ENCODE measurements around the gene ITGAD. TPM values are rescaled to one million over a fixed set of nuclear protein-coding genes. Genes with fewer than 3 reads are reported as not detected.

ITGAD gene
- total and polyA plus RNA-seq, 2 experiments from 2014 or later, result not detected

DNA sequence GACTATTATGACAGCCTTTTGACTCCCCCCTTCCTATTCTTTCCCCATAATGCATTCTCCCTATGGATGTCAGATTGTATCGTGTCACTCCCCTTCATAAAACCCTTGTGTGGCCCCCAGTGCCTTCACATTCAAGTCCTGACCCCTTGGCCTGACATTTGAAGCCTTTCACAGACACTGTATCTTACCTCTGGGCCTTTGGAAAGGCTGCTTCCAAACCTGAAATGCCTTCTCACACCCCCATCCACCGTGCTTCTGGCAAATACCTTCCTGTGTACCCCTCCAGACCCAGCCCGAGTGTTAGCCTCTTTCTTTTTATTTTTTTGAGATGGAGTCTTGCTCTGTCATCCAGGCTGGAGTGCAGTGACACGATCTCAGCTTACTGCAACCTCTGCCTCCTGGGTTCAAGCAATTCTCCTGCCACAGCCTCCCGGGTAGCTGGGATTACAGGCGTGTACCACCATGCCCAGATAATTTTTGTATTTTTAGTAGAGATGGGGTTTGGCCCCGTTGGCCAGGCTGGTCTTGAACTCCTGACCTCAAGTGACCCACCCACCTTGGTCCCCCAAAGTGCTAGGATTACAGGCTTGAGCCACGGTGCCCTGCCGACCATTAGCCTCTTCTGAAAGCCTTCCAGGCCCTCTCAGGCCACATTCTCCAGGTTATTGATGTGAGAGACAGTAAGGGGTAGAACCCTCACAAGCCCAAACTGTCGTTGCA is 68.2 kb downstream of the ITGAD start:
- no peak for ATAC-seq
- TF ChIP-seq, protein P1, sequence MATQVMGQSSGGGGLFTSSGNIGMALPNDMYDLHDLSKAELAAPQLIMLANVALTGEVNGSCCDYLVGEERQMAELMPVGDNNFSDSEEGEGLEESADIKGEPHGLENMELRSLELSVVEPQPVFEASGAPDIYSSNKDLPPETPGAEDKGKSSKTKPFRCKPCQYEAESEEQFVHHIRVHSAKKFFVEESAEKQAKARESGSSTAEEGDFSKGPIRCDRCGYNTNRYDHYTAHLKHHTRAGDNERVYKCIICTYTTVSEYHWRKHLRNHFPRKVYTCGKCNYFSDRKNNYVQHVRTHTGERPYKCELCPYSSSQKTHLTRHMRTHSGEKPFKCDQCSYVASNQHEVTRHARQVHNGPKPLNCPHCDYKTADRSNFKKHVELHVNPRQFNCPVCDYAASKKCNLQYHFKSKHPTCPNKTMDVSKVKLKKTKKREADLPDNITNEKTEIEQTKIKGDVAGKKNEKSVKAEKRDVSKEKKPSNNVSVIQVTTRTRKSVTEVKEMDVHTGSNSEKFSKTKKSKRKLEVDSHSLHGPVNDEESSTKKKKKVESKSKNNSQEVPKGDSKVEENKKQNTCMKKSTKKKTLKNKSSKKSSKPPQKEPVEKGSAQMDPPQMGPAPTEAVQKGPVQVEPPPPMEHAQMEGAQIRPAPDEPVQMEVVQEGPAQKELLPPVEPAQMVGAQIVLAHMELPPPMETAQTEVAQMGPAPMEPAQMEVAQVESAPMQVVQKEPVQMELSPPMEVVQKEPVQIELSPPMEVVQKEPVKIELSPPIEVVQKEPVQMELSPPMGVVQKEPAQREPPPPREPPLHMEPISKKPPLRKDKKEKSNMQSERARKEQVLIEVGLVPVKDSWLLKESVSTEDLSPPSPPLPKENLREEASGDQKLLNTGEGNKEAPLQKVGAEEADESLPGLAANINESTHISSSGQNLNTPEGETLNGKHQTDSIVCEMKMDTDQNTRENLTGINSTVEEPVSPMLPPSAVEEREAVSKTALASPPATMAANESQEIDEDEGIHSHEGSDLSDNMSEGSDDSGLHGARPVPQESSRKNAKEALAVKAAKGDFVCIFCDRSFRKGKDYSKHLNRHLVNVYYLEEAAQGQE (IDR thresholded peaks at IDR 0.05; ENCODE audit: unreplicated experiment), result no peak
- no peak for TF ChIP-seq JUNB (IDR thresholded peaks at IDR 0.05; ENCODE audit: unreplicated experiment)
- TF ChIP-seq NANOG (IDR thresholded peaks at IDR 0.05; ENCODE audit: borderline replicate concordance), result no peak
- TF ChIP-seq ZNF114 (CRISPR knock-in tag; IDR thresholded peaks at IDR 0.05), result no peak
- no peak for TF ChIP-seq ZNF331 (CRISPR knock-in tag; IDR thresholded peaks at IDR 0.05; ENCODE audit: low read depth)
- TF ChIP-seq EZH2 (IDR thresholded peaks at IDR 0.05; ENCODE audit: low read depth, unreplicated experiment), result no peak
- TF ChIP-seq, protein P2, sequence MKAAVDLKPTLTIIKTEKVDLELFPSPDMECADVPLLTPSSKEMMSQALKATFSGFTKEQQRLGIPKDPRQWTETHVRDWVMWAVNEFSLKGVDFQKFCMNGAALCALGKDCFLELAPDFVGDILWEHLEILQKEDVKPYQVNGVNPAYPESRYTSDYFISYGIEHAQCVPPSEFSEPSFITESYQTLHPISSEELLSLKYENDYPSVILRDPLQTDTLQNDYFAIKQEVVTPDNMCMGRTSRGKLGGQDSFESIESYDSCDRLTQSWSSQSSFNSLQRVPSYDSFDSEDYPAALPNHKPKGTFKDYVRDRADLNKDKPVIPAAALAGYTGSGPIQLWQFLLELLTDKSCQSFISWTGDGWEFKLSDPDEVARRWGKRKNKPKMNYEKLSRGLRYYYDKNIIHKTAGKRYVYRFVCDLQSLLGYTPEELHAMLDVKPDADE (IDR thresholded peaks at IDR 0.05), result no peak
- TF ChIP-seq CREB1 (CRISPR knock-in tag; IDR thresholded peaks at IDR 0.05; ENCODE audit: low read depth), result no peak
- TF ChIP-seq, protein P3, sequence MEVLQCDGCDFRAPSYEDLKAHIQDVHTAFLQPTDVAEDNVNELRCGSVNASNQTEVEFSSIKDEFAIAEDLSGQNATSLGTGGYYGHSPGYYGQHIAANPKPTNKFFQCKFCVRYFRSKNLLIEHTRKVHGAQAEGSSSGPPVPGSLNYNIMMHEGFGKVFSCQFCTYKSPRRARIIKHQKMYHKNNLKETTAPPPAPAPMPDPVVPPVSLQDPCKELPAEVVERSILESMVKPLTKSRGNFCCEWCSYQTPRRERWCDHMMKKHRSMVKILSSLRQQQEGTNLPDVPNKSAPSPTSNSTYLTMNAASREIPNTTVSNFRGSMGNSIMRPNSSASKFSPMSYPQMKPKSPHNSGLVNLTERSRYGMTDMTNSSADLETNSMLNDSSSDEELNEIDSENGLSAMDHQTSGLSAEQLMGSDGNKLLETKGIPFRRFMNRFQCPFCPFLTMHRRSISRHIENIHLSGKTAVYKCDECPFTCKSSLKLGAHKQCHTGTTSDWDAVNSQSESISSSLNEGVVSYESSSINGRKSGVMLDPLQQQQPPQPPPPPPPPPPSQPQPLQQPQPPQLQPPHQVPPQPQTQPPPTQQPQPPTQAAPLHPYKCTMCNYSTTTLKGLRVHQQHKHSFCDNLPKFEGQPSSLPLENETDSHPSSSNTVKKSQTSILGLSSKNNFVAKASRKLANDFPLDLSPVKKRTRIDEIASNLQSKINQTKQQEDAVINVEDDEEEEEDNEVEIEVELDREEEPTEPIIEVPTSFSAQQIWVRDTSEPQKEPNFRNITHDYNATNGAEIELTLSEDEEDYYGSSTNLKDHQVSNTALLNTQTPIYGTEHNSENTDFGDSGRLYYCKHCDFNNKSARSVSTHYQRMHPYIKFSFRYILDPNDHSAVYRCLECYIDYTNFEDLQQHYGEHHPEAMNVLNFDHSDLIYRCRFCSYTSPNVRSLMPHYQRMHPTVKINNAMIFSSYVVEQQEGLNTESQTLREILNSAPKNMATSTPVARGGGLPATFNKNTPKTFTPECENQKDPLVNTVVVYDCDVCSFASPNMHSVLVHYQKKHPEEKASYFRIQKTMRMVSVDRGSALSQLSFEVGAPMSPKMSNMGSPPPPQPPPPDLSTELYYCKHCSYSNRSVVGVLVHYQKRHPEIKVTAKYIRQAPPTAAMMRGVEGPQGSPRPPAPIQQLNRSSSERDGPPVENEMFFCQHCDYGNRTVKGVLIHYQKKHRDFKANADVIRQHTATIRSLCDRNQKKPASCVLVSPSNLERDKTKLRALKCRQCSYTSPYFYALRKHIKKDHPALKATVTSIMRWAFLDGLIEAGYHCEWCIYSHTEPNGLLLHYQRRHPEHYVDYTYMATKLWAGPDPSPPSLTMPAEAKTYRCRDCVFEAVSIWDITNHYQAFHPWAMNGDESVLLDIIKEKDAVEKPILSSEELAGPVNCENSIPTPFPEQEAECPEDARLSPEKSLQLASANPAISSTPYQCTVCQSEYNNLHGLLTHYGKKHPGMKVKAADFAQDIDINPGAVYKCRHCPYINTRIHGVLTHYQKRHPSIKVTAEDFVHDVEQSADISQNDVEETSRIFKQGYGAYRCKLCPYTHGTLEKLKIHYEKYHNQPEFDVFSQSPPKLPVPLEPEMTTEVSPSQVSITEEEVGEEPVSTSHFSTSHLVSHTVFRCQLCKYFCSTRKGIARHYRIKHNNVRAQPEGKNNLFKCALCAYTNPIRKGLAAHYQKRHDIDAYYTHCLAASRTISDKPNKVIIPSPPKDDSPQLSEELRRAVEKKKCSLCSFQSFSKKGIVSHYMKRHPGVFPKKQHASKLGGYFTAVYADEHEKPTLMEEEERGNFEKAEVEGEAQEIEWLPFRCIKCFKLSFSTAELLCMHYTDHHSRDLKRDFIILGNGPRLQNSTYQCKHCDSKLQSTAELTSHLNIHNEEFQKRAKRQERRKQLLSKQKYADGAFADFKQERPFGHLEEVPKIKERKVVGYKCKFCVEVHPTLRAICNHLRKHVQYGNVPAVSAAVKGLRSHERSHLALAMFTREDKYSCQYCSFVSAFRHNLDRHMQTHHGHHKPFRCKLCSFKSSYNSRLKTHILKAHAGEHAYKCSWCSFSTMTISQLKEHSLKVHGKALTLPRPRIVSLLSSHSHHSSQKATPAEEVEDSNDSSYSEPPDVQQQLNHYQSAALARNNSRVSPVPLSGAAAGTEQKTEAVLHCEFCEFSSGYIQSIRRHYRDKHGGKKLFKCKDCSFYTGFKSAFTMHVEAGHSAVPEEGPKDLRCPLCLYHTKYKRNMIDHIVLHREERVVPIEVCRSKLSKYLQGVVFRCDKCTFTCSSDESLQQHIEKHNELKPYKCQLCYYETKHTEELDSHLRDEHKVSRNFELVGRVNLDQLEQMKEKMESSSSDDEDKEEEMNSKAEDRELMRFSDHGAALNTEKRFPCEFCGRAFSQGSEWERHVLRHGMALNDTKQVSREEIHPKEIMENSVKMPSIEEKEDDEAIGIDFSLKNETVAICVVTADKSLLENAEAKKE (CRISPR knock-in tag; IDR thresholded peaks at IDR 0.05), result no peak
- TF ChIP-seq, protein P4, sequence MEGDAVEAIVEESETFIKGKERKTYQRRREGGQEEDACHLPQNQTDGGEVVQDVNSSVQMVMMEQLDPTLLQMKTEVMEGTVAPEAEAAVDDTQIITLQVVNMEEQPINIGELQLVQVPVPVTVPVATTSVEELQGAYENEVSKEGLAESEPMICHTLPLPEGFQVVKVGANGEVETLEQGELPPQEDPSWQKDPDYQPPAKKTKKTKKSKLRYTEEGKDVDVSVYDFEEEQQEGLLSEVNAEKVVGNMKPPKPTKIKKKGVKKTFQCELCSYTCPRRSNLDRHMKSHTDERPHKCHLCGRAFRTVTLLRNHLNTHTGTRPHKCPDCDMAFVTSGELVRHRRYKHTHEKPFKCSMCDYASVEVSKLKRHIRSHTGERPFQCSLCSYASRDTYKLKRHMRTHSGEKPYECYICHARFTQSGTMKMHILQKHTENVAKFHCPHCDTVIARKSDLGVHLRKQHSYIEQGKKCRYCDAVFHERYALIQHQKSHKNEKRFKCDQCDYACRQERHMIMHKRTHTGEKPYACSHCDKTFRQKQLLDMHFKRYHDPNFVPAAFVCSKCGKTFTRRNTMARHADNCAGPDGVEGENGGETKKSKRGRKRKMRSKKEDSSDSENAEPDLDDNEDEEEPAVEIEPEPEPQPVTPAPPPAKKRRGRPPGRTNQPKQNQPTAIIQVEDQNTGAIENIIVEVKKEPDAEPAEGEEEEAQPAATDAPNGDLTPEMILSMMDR (conservative IDR thresholded peaks at IDR 0.05; ENCODE audit: low read depth in 2 of 2), result no peak
- TF ChIP-seq STAT1 (IDR thresholded peaks at IDR 0.05; ENCODE audit: unreplicated experiment), result no peak
- no peak for TF ChIP-seq POLR2AphosphoS5 (IDR thresholded peaks at IDR 0.05; ENCODE audit: low read depth)
- Histone ChIP-seq H3K27me3 (ENCODE audit: insufficient read depth) (no peaks in the 10 kb centered on the region), H2AFZ (no peak overlapping the region), H3F3A (replicated peaks; ENCODE audit: low read depth) (peaks cover 4% of the 10 kb centered on the region; the same call in 1 of the 2 replicates), H3K4me2 (no peak overlapping the region), H3K4me3 (no peak overlapping the region), H3K79me2 (replicated peaks; ENCODE audit: insufficient read depth) (peaks cover 16% of the 10 kb centered on the region), H4K20me1 (replicated peaks; ENCODE audit: insufficient read depth) (peaks cover 14% of the 10 kb centered on the region), H3K9me2 (ENCODE audit: insufficient read depth) (no peaks in the 10 kb centered on the region), H3K36me3 (ENCODE audit: insufficient read depth) (no peaks in the 10 kb centered on the region; the same call in 1 of the 2 replicates), H3K27ac (ENCODE audit: low read depth) (no peak overlapping the region), H3K4me1 (ENCODE audit: insufficient read depth) (peaks cover 9% of the 10 kb centered on the region; the same call in 1 of the 2 replicates)
- no peak for DNase-seq (ENCODE audit: low spot score)
- peaks cover 8% of the 10 kb centered on the region for H3K4me1 Mint-ChIP-seq
- H3K27ac Mint-ChIP-seq, result no peak overlapping the region
- H3K4me3 Mint-ChIP-seq, result no peak overlapping the region
- H3K9me3 Mint-ChIP-seq, result peaks cover 4% of the 10 kb centered on the region; the same call in 2 of the 3 replicates
- H3K36me3 Mint-ChIP-seq (ENCODE audit: low read depth), result peaks cover 34% of the 10 kb centered on the region
- no peaks in the 10 kb centered on the region for H3K27me3 Mint-ChIP-seq (ENCODE audit: insufficient read depth, low read depth, poor library complexity)

Data from GM23338 (cell line).